ENCODE results near the gene MICAL1. TPM values are rescaled to one million over a fixed set of nuclear protein-coding genes. Genes with fewer than 3 reads are reported as not detected.

MICAL1 gene
- polyA plus RNA-seq, 3 donors, result 23.2 to 32.8 (median 29.2) TPM

Other genes starting within 250 kb of the MICAL1 start
- 100 to 1,000 TPM; 436 to 553 (median 542) TPM for gene CD164, start 73.3 kb downstream of the MICAL1 start, polyA plus RNA-seq (ENCODE audit: insufficient read length in 3 of 3)
- 10 to 100 TPM; 16.7 to 19.1 (median 17.1) TPM for gene PPIL6, start 15.1 kb downstream of the MICAL1 start, polyA plus RNA-seq (ENCODE audit: insufficient read length in 3 of 3)
- gene SMPD2, start 15.0 kb downstream of the MICAL1 start, polyA plus RNA-seq (ENCODE audit: insufficient read length in 3 of 3), result 10 to 100 TPM; 11.7 to 14.8 (median 14.4) TPM
- 10 to 100 TPM; 13.2 to 16.1 (median 15.1) TPM for gene ZBTB24, start 27.4 kb upstream of the MICAL1 start, polyA plus RNA-seq (ENCODE audit: insufficient read length in 3 of 3)
- gene AK9, start 235.4 kb upstream of the MICAL1 start, polyA plus RNA-seq (ENCODE audit: insufficient read length in 3 of 3), result 10 to 100 TPM; 11.1 to 16.0 (median 13.4) TPM
- gene FIG4, start 235.5 kb upstream of the MICAL1 start, polyA plus RNA-seq (ENCODE audit: insufficient read length in 3 of 3), result 10 to 100 TPM; 23.6 to 25.6 (median 25.1) TPM